Esophagus muscularis mucosa (tissue), 3 donors: Measurements from ENCODE around the gene SLC28A2.

ENCODE experiments used
- CTCF ChIP-seq, 3 experiments: fragments of 200-600 bp in 2 of 3; fragments of 450-650 bp in 1 of 3; sonication (generic) in 2 of 3; IDR thresholded peaks; one replicate each; pipeline ENCODE4 v1.5.1; 2017 to 2019; ENCODE audit warnings: antibody characterized with exemption in 3 of 3, mild to moderate bottlenecking in 2 of 3, moderate library complexity in 1 of 3
- POLR2AphosphoS5 ChIP-seq, 2 donors: sonication (generic); formaldehyde crosslinking; IDR thresholded peaks; one replicate each; pipeline ENCODE4 v1.6.1; 2017; ENCODE audit warnings: antibody characterized with exemption in 2 of 2

- TF ChIP-seq CTCF (IDR thresholded peaks at IDR 0.05) (peak; percentile 41 to 65 (median 47)), POLR2AphosphoS5 (IDR thresholded peaks at IDR 0.05) (no peak)
Observed at GRCh38 chr15:45307230-45307924, 55.3 kb downstream of the SLC28A2 start.
